ENCODE measurements around the gene PRRG2.
A peak's percentile ranks its signal among the peaks of the same experiment; 100 is the strongest.
"Not testable (repeated sequence)": the region's sequence is repeated elsewhere in the genome, so short reads cannot be mapped to it uniquely, and the experiment has no call there.

PRRG2 gene

DNA sequence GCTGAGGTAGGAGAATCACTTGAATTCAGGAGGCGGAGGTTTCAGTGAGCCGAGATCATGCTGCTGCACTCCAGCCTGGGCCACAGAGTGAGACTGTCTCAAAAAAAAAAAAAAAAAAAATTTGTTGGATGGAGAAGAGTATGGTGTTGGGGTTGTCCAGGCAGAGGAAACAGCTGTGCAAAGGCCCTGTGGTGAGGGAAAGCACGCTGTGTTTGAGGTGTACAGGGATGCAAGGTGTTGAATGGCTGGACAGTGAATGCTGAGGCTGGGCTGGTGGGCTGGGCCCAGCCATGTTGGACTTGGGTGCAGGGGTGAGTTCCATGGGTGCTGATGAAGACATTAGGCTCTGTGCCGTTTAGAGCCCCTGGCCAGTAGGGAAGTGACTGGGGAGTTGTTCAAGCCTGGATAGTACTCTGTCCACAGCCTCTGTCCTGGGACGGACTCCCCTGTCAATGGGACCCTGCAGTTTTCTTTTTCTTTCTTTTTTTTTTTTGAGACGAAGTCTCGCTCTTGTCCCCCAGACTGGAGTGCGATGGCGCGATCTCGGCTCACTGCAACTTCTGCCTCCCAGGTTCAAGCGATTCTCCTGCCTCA lies 28.5 kb downstream of the PRRG2 start:
- no peak for DNase-seq (ENCODE audit: low read depth)

DNA sequence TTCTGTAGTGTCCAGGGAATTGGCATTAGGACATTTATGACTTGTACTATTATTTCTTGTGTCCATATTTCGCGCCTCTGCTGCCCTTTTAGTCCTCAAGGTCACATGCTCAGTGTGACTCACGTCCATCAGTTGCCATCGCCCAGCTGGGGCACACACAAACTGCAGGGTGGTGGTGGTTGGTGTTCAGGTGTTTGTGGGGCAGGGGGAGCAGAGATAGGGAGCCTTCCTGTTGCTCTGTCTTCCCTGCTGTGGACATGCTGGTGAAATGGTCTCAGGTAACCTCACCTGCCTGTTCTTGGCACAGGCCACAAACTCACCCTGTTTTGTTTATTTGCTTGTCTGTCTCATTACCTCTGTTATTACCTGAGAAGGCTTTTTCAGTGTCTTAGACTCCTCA lies 32.3 kb downstream of the PRRG2 start:
- DNase-seq (ENCODE audit: low read depth): no peak

DNA sequence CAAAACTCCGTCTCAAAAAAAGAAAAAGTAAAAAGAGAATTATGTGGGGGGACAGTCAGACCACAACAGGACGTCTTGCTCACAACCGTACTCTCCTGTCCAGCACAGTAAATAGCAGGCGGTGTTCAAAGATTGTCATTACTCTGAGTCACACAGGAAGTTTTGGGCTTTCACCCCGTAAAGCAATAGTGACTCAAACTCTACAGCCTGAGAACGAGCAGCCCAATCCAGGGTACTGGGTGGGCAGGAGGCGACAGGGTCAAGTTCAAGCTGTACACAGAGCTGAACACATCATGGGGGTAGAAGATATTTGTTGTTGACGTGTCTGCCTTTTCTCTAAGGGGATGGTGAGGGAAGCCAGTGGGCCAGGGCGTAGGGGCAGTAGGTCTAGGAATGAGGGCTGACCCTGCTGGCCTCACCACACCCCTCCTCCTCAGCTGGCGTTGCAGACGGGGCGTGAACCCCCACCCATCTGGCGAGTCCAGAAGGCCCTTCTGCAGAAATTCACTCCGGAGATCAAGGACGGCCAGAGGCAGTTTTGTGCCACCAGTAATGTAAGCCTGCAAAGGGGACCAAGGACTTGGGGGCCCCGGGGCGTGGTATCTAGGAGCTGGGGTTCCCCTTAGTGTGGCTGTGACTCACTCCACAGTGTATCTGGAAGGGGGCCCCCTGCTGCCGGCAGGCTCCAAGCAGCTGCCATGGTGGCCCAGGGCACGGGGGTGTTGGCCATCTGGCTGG lies 33.1 kb downstream of the PRRG2 start:
- DNase-seq (ENCODE audit: low read depth): no peak

DNA sequence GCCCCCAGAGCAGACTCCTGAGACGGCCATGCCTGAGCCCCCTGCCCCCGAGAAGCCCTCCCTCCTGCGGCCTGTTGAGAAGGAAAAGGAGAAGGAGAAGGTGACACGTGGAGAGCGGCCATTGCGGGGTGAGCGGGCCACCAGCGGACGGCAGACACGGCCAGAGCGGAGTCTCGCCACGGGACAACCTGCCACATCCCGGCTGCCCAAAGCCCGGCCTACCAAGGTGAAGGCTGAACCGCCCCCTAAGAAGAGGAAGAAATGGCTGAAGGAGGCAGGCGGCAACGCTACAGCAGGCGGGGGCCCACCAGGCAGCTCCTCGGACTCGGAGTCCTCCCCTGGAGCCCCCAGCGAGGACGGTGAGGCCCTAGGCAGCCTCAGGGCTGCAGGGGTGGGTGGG lies 34.7 kb downstream of the PRRG2 start:
- no peak for DNase-seq (ENCODE audit: low read depth)

DNA sequence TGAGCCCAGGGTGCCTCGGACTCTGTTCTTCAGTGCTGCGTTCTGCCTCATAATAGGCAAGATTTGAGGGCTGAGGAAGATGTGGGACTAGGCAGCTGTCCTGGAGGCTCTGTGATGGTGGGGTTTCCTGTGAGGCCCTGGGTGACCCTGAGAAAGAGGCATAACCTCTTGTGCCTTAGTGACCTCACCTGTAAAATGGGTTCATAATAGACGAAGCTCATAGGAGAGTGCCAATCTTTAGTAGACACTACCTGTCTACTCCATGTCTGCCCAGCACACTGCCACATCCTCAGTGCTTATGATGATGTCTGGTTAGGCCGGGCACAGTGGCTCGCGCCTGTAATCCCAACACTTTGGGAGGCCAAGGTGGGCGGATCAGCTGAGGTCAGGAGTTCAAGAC lies 35.4 kb downstream of the PRRG2 start:
- DNase-seq (ENCODE audit: low read depth): no peak

DNA sequence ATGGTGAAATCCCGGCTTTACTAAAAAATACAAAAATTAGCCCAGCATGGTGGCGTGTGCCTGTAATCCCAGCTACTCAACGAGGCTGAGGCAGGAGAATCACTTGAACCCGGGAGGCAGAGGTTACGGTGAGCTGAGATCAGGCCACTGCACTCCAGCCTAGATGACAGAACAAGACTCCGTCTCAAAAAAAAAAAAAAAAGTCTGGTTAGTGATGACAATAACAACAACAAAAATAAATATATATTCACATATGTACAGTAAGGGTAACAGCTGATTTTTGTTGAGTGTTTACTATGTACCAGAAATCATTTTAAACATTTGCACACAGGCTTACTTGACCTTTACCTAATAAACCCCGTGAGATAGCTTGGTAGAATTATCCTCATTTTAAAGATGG lies 35.8 kb downstream of the PRRG2 start:
- DNase-seq (ENCODE audit: low read depth): no peak

DNA sequence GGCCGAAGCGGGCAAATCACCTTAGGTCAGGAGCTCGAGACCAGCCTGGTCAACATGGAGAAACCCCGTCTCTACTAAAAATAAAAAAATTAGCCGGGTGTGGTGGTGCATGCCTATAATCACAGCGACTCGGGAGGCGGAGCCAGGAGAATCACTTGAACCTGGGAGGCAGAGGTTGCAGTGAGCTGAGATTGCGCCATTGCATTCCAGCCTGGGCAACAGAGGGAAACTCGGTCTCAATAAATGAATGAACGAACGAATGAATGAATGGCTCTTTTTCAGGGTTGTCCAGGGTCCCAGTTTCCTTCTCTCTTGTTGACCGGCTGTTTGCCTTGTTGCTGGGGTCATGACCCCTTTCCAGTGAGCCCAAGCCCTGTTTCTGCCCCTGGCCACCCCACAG lies 36.7 kb downstream of the PRRG2 start:
- not testable (repeated sequence) for DNase-seq (ENCODE audit: low read depth)

DNA sequence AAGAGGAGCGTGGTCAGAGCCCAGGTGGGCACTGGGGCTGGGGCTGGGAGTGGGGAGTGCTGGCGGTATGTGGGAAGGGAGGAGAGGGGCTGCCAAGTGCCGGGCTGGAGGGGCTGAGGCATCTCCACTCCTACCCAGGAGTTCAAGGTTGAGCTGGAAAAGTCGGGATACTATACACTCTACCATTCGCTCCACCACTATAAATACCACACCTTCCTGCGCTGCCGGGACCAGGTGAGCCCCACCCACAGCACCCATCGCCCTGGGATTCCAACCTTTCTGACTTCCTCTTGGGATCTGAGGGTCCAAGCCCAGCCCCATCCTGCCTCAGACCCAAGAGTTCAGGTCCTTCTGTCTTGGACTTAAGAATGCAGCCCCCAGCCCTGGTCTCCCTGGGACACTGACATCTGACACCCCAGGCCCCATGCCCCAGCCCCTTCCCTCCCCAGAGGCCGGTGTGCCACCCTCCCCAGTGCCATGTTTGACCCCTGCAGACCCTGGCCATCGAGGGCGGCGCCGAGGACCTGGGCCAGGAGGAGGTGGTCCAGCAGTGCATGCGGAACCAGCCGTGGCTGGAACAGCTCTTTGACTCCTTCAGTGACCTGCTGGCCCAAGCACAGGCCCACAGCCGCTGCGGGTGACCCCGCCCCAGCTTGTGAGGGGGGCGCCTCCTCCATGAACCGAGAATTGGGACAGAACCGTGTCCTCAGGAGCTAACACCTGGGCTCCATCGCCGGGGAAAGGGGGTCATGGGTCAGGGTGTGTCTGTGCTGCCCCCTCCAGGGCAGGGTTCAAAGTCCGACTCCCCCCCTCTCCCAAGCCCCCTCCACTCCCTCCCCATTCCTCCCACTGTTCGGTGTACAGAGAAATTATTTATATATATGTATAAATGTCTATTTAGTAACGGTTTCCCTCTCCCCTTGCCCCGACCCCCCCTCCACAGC lies 44.1 kb downstream of the PRRG2 start:
- DNase-seq (ENCODE audit: low read depth): no peak

DNA sequence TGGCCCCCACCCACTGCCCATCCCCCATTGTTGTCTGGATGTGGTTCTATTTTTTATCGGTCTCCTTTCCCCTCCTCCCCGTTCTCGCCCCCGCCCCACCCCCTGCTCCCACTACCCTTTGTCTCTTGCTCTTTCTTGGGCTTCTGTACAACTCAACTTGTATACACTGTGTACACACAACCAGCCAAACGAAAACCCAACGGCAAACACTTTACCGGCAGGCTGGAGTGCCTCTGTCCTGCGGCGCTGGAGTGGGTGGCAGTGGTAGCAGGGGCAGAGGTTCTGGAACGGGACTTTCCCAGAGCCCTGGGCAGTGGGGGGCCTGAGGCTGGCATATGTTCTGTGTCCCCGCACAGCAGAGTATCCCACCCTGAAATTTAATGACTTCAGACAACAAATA lies 45.1 kb downstream of the PRRG2 start:
- DNase-seq (ENCODE audit: low read depth): no peak

DNA sequence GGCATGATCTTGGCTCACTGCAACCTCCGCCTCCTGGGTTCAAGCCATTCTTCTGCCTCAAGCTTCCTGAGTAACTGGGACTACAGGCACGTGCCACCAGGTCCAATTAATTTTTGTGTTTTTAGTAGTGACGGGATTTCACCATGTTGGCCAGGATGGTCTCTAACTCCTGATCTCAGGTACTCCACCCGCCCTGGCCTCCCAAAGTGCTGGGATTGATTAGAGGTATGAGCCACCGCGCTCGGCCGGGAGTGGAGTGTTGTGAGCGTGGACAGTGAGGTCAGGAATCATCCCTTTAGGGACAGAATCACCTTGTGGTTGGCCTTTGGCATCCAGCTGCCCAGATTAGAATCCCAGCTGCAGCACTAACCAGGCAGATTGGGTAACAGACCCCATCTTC lies 48.5 kb downstream of the PRRG2 start:
- no peak for DNase-seq (ENCODE audit: low read depth)

DNA sequence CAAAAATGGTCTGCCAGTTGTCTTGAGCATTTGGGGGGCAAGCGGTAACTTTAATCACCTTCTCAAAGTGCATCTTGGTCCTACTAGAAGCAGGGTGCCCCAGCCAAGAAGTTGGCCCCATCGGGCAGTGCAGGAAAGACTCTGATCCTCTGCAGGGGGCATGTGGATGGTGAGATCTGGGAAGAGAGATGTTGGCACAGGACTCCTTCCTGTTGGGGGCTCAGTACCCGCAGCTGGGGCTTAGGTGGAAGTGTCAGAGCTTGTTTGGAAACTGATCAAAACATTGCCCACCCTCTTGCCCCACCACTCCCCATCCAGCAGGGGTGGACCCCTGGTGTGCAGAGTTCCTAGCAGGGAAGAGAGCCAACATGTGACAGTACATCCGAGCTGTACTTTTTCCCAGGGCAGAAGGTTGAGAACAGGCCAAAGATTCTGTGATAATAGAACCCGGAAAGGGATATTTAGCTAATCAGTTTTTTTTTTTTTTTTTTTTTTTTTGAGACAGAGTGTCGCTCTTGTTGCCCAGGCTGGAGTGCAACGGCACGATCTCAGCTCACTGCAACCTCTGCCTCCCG lies 50.0 kb downstream of the PRRG2 start:
- DNase-seq (ENCODE audit: low read depth): no peak

DNA sequence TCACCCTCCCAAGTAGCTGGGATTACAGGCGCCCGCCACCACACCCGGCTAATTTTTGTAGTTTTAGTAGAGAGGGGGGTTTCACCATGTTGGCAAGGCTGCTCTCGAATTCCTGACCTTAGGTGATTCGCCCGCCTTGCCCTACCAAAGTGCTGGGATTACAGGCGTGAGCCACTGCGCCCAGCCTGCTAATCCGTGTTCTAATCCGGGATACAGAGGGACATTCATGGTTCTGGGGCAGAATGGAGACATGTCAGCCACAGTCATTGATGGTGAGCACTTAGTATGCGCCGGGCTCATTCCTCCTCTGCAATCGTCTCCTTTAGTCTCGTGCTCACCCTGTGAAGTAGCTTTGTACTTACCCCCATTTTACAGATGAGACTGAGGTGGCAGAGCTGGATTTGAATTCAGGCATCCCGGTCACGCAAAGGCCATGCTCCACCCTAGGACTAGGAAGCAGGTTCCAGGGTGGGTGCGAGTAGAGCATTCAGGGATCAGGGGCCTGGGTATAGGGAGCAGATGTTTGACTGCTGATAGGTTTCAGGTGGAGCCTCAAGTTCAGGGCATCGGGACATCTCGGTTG lies 50.6 kb downstream of the PRRG2 start:
- no peak for DNase-seq (ENCODE audit: low read depth)

DNA sequence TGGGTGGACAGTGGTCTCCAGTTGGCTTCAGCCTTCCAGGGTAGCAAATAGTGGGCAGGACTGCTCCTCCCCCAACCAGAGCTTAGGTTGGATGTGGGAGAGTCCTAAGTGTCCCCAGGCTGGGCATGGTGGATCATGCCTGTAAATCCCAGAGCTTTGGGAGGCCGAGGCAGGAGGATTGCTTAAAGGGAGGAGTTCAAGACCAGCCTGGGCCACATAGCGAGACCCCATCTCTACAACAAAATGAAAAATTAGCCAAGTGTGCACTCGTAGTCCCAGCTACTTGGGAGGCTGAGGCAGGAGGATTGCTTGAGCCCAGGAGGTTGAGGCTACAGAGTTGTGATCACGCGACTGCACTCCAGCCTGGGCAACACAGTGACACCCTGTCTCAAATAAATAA lies 51.5 kb downstream of the PRRG2 start:
- no peak for DNase-seq (ENCODE audit: low read depth)

DNA sequence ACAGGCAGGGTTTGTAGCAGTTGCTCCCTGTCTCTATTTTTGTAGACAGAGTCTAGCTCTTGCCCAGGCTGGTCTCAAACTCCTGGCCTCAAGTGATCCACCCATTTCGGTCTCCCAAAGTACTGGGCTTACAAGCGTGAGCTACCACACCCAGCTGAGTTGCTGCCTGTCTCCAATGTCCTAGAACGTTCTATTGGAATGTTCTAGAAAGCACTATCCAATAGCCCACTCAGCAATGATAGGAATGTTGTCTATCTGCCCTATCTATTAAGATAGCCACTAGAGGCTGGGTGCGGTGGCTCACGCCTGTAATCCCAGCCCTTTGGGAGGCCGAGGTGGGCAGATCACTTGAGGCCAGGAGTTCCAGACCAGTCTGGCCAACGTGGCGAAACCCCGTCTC lies 52.2 kb downstream of the PRRG2 start:
- DNase-seq (ENCODE audit: low read depth): not testable (repeated sequence)

DNA sequence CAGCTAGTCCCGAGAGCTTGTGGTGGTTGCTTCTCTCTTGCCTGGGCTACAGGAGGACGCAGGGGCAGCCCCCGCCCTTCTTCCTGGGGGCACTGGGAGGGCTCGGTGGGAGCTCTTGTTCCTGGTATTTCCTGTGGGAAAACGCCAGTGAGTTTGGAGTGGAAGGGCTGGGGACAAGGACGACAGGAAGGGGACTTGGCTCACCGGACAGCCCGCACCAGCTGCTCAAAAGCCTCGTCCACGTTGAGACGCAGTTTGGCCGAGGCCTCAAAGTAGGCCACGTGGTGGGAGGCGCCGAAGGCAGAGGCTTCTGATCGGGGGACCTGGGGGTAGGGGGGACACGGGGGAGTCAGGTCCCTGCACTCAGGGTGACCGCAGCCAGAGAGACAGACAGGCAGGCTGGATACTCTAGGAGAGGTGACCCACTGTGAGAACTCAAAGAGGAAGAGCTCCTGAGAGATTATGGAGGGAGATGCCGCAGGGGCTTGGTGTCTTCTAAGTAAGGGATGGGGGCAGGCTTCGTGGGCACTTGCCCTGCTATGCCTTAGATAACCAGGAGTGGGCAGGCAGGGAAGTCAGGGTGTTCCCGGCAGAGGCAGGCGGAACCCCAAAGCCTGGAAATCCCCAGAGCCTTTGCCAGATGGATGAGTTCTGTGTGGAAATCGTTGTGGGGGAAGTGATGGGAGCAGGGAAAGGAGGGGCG lies 54.6 kb downstream of the PRRG2 start:
- DNase-seq (ENCODE audit: low read depth): no peak

DNA sequence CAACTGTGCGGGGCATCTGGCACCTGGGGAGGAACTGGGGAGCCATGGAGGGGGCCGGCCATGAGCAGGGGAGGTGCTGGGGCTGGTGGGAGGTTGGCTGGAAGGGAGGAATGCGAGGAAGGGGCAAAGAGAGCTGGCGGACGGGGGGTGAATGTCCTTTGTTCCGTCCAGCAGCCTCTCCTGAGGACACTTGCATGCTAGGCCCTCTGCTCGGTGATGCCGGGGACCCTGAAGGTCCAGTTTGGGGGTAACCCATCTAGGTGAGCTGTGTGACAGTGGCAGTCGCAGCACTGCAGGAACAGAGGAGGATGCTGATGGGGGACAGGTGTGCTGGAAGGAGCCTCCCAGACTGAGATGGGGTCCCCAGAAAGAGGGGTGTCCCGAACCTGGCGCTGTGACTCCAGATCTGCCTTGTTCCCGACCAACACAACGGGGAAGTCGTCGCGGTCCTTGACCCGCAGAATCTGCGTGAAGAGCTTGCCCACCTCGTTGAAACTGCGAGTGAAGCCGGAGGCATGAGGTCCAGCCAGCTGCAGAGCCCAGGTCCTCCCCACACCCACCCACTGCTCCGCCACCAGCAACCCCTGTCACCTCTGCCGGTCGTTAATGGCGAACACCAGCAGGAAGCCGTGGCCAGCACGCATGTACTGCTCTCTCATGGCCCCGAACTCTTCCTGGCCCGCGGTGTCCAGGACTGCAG lies 55.3 kb downstream of the PRRG2 start:
- no peak for DNase-seq (ENCODE audit: low read depth)

DNA sequence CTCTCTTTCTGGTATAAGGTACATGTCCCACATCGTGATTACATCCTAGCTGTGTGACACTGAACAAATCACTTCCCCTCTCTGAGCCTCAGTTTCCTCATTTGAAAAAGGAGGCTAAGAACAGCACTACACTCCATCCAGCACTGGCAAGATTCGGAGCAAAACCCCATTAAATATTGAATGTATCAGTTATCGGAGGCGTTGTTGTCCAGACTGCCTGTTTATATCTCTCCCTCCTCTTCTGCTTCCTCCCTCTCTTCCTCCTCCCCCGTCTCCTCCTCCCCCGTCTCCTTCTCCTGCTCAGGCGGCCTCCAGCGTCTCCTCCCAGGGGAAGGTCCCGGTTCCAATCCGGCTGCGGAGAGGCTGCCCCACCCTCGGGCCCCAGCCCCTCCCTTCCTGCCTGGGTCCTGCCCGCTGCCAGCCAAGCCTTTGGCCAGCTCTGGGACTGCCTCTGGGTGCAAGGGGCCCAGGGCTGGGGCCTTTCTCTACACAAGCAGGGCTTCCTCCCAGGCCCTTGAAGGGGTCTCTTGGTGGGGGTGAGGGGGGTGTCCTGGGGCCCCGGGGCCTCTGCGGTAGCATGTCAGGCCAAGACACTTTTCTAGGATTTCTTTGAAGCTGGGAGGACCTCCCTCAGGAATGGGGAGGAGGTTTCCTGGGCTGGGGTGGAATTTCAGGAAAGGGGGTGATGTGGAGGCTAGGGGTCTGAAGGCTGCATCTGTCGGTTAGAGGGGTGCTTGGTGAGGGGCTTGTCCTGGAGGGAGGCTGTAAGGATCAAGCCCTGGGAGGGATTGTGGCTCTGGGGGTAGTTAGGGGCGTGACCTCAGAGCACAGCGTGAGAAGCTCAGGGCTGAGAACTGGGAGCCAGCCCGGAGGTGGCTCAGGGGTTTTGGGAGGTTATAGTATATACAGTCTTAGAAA lies 57.0 kb downstream of the PRRG2 start:
- DNase-seq (ENCODE audit: low read depth): peak; percentile 75

DNA sequence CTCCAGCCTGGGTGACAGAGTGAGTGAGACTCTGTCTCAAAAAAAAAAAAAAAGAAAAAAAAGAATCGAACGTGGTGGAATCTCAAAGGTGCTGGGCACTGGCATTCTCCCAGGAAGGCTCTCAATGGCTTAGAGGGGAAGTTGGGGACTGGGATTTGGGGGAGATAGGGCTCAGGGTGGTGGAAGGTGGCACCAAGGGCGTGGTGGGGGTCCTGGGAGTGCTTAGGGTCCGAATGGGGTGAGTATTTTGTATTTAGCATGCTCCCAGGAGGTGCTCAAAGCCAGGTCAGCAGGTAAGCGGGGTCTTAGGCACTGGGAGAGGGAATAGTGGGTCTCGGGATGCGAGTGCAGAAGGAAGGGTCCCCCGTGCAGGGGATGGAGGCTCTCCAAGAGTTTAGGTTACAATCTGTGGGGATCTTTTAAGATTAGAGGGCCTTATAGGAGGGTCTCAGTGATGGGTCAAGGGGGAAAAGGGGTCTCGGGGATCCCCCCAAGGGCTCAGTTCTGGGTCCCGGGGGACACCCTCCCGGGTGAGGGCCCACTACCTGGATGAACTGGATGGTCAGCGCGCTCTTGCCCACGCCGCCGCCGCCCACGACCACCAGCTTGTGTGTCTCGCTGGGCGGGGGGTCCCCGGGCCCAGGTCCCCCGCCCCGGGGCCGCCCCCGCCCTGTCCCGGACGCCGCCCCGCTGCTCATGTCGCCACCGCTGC lies 58.4 kb downstream of the PRRG2 start:
- no peak for DNase-seq (ENCODE audit: low read depth)
